Measurements from ENCODE around the gene RANBP1. TPM values are rescaled to one million over a fixed set of nuclear protein-coding genes. Genes with fewer than 3 reads are reported as not detected.

Gene RANBP1
- total and polyA plus RNA-seq, 5 donors from 2014 or later = 67.2 to 93.9 (median 87.9) TPM

GRCh38 chr22:20117633-20118299 lies 1.9 kb downstream of the RANBP1 start:
- H3K4me3 ChIP-seq (ENCODE audit: low read depth, low read length) = peak overlapping the region; percentile 84
- Mint-ChIP-seq H3K4me3 (peak overlapping the region; percentile 86 to 95 (median 89)), H3K9me3 (peaks cover 0 to 2% (median 0%) of the 10 kb centered on the region in 7 donors), H3K27me3 (no peaks in the 10 kb centered on the region), H3K36me3 (peaks cover 8% of the 10 kb centered on the region), H3K4me1 (peaks cover 0 to 61% (median 22%) of the 10 kb centered on the region in 4 donors), H3K27ac (peak overlapping the region; percentile 32 to 87 (median 75))
- DNase-seq (peak; percentile 30 to 64 (median 36)), ATAC-seq (ENCODE audit: low read depth in 2 of 2) (peak; percentile 3 to 8)
- no peaks in the 10 kb centered on the region for H3K9me3 ChIP-seq (ENCODE audit: control insufficient read depth in 2 of 2, low read length in 2 of 2)
- no peaks in the 10 kb centered on the region for H3K27me3 ChIP-seq (ENCODE audit: control insufficient read depth, insufficient read depth, low read length)
- H3K36me3 ChIP-seq (ENCODE audit: control insufficient read depth, insufficient read depth, low read length) = peaks cover 46% of the 10 kb centered on the region
- H3K27ac ChIP-seq (ENCODE audit: insufficient read depth, low read length, poor library complexity, severe bottlenecking) = peak overlapping the region; percentile 84
- peaks cover 44% of the 10 kb centered on the region for H3K4me1 ChIP-seq (ENCODE audit: control insufficient read depth, insufficient read depth, low read length, poor library complexity, severe bottlenecking)

GRCh38 chr22:20118300-20119020 lies 2.6 kb downstream of the RANBP1 start:
- H3K9me3 ChIP-seq (ENCODE audit: control insufficient read depth in 2 of 2, low read length in 2 of 2) = no peaks in the 10 kb centered on the region
- H3K27ac ChIP-seq (ENCODE audit: insufficient read depth, low read length, poor library complexity, severe bottlenecking) = peak overlapping the region; percentile 84
- peaks cover 0 to 61% (median 22%) of the 10 kb centered on the region in 4 donors for H3K4me1 Mint-ChIP-seq
- H3K4me3 Mint-ChIP-seq = peak overlapping the region; percentile 86 to 95 (median 89)
- H3K27ac Mint-ChIP-seq = peak overlapping the region; percentile 32 to 87 (median 75)
- H3K9me3 Mint-ChIP-seq = peaks cover 0 to 2% (median 0%) of the 10 kb centered on the region in 7 donors
- DNase-seq = no peak
- peaks cover 47% of the 10 kb centered on the region for H3K4me1 ChIP-seq (ENCODE audit: control insufficient read depth, insufficient read depth, low read length, poor library complexity, severe bottlenecking)
- peaks cover 8% of the 10 kb centered on the region for H3K36me3 Mint-ChIP-seq
- H3K27me3 Mint-ChIP-seq = no peaks in the 10 kb centered on the region
- peak overlapping the region; percentile 84 for H3K4me3 ChIP-seq (ENCODE audit: low read depth, low read length)
- no peak for ATAC-seq (ENCODE audit: low read depth in 2 of 2)
- no peaks in the 10 kb centered on the region for H3K27me3 ChIP-seq (ENCODE audit: control insufficient read depth, insufficient read depth, low read length)
- peaks cover 46% of the 10 kb centered on the region for H3K36me3 ChIP-seq (ENCODE audit: control insufficient read depth, insufficient read depth, low read length)

- H3K27me3 ChIP-seq (ENCODE audit: control insufficient read depth, insufficient read depth, low read length) = no peaks in the 10 kb centered on the region
- Mint-ChIP-seq H3K4me3 (peak overlapping the region in 2 of 4 donors; percentile 43 to 56), H3K27ac (peak overlapping the region in 1 of 3 donors; percentile 65), H3K9me3 (peaks cover 0 to 2% (median 0%) of the 10 kb centered on the region in 7 donors), H3K4me1 (peaks cover 0 to 51% (median 15%) of the 10 kb centered on the region in 4 donors), H3K36me3 (peaks cover 7% of the 10 kb centered on the region), H3K27me3 (no peaks in the 10 kb centered on the region)
- peaks cover 56% of the 10 kb centered on the region for H3K36me3 ChIP-seq (ENCODE audit: control insufficient read depth, insufficient read depth, low read length)
- H3K9me3 ChIP-seq (ENCODE audit: control insufficient read depth in 2 of 2, low read length in 2 of 2) = no peaks in the 10 kb centered on the region
- no peak for ATAC-seq (ENCODE audit: low read depth in 2 of 2)
- H3K4me1 ChIP-seq (ENCODE audit: control insufficient read depth, insufficient read depth, low read length, poor library complexity, severe bottlenecking) = peaks cover 21% of the 10 kb centered on the region
- DNase-seq = no peak
- no peak overlapping the region for H3K4me3 ChIP-seq (ENCODE audit: low read depth, low read length)
- H3K27ac ChIP-seq (ENCODE audit: insufficient read depth, low read length, poor library complexity, severe bottlenecking) = no peak overlapping the region
Measured at GRCh38 chr22:20121856-20122415, 6.0 kb downstream of the RANBP1 start.

- ATAC-seq (ENCODE audit: low read depth in 2 of 2) (no peak), DNase-seq (no peak)
- no peak overlapping the region for H3K4me3 ChIP-seq (ENCODE audit: low read depth, low read length)
- peaks cover 0 to 2% (median 0%) of the 10 kb centered on the region in 7 donors for H3K9me3 Mint-ChIP-seq
- no peaks in the 10 kb centered on the region for H3K27me3 Mint-ChIP-seq
- H3K36me3 ChIP-seq (ENCODE audit: control insufficient read depth, insufficient read depth, low read length) = peaks cover 61% of the 10 kb centered on the region
- peak overlapping the region in 1 of 4 donors; percentile 32 for H3K4me3 Mint-ChIP-seq
- H3K27ac ChIP-seq (ENCODE audit: insufficient read depth, low read length, poor library complexity, severe bottlenecking) = no peak overlapping the region
- no peaks in the 10 kb centered on the region for H3K27me3 ChIP-seq (ENCODE audit: control insufficient read depth, insufficient read depth, low read length)
- H3K27ac Mint-ChIP-seq = no peak overlapping the region
- peaks cover 15% of the 10 kb centered on the region for H3K4me1 ChIP-seq (ENCODE audit: control insufficient read depth, insufficient read depth, low read length, poor library complexity, severe bottlenecking)
- H3K4me1 Mint-ChIP-seq = peaks cover 0 to 40% (median 10%) of the 10 kb centered on the region in 4 donors
- no peaks in the 10 kb centered on the region for H3K9me3 ChIP-seq (ENCODE audit: control insufficient read depth in 2 of 2, low read length in 2 of 2)
- peaks cover 7% of the 10 kb centered on the region for H3K36me3 Mint-ChIP-seq
Measured at GRCh38 chr22:20123366-20124082, 7.6 kb downstream of the RANBP1 start.

GRCh38 chr22:20124083-20124787 lies 8.3 kb downstream of the RANBP1 start:
- H3K9me3 Mint-ChIP-seq = no peaks in the 10 kb centered on the region
- Histone ChIP-seq H3K36me3 (ENCODE audit: control insufficient read depth, insufficient read depth, low read length) (peaks cover 56% of the 10 kb centered on the region), H3K4me1 (ENCODE audit: control insufficient read depth, insufficient read depth, low read length, poor library complexity, severe bottlenecking) (peaks cover 10% of the 10 kb centered on the region), H3K27ac (ENCODE audit: insufficient read depth, low read length, poor library complexity, severe bottlenecking) (no peak overlapping the region), H3K27me3 (ENCODE audit: control insufficient read depth, insufficient read depth, low read length) (no peaks in the 10 kb centered on the region), H3K4me3 (ENCODE audit: low read depth, low read length) (no peak overlapping the region), H3K9me3 (ENCODE audit: control insufficient read depth in 2 of 2, low read length in 2 of 2) (no peaks in the 10 kb centered on the region)
- DNase-seq (no peak), ATAC-seq (ENCODE audit: low read depth in 2 of 2) (no peak)
- peak overlapping the region in 2 of 4 donors; percentile 13 to 32 for H3K4me3 Mint-ChIP-seq
- peaks cover 7% of the 10 kb centered on the region for H3K36me3 Mint-ChIP-seq
- H3K27me3 Mint-ChIP-seq = no peaks in the 10 kb centered on the region
- peak overlapping the region in 1 of 3 donors; percentile 51 for H3K27ac Mint-ChIP-seq
- peaks cover 0 to 36% (median 8%) of the 10 kb centered on the region in 4 donors for H3K4me1 Mint-ChIP-seq

- no peaks in the 10 kb centered on the region for H3K27me3 ChIP-seq (ENCODE audit: control insufficient read depth, insufficient read depth, low read length)
- DNase-seq = no peak
- H3K36me3 ChIP-seq (ENCODE audit: control insufficient read depth, insufficient read depth, low read length) = peaks cover 46% of the 10 kb centered on the region
- H3K4me1 Mint-ChIP-seq = peaks cover 0 to 34% (median 7%) of the 10 kb centered on the region in 4 donors
- peaks cover 6% of the 10 kb centered on the region for H3K4me1 ChIP-seq (ENCODE audit: control insufficient read depth, insufficient read depth, low read length, poor library complexity, severe bottlenecking)
- peaks cover 7% of the 10 kb centered on the region for H3K36me3 Mint-ChIP-seq
- no peak overlapping the region for H3K4me3 Mint-ChIP-seq
- no peaks in the 10 kb centered on the region for H3K9me3 ChIP-seq (ENCODE audit: control insufficient read depth in 2 of 2, low read length in 2 of 2)
- H3K27ac Mint-ChIP-seq = peak overlapping the region in 1 of 3 donors; percentile 23
- no peak overlapping the region for H3K4me3 ChIP-seq (ENCODE audit: low read depth, low read length)
- no peaks in the 10 kb centered on the region for H3K27me3 Mint-ChIP-seq
- ATAC-seq (ENCODE audit: low read depth in 2 of 2) = no peak
- H3K27ac ChIP-seq (ENCODE audit: insufficient read depth, low read length, poor library complexity, severe bottlenecking) = no peak overlapping the region
- H3K9me3 Mint-ChIP-seq = no peaks in the 10 kb centered on the region
Measured at GRCh38 chr22:20125201-20126174, 9.6 kb downstream of the RANBP1 start.

All from CD4-positive, CD25-positive, alpha-beta regulatory T cell (primary cell).